Measurements from ENCODE around the gene PAX5. TPM values are rescaled to one million over a fixed set of nuclear protein-coding genes. Genes with fewer than 3 reads are reported as not detected.
"Not testable (repeated sequence)": the region's sequence is repeated elsewhere in the genome, so short reads cannot be mapped to it uniquely, and the experiment has no call there.

Gene PAX5
- polyA plus RNA-seq, 2 of the 4 experiments (the other 2 are of a cell fraction): not detected

GRCh38 chr9:37079370-37080164 is 45.5 kb upstream of the PAX5 start (continued):
- TF ChIP-seq BCL3 (IDR thresholded peaks at IDR 0.05): 0 out of 3 replicates have a peak, but pooled peaks have one; percentile 34
- TF ChIP-seq HOXB5 (CRISPR knock-in tag; IDR thresholded peaks at IDR 0.05): peak; percentile 88
- TF ChIP-seq EHMT2 (IDR thresholded peaks at IDR 0.05; ENCODE audit: low read depth): no peak
- TF ChIP-seq GATA3 (IDR thresholded peaks at IDR 0.05; ENCODE audit: borderline replicate concordance): peak; percentile 77
- no peak for TF ChIP-seq ZNF302 (CRISPR knock-in tag; IDR thresholded peaks at IDR 0.05)
- peak; percentile 90 for TF ChIP-seq ZSCAN20 (CRISPR knock-in tag; IDR thresholded peaks at IDR 0.05)
- TF ChIP-seq USF2 (IDR thresholded peaks at IDR 0.05): peak; percentile 78
- TF ChIP-seq CHD4 (IDR thresholded peaks at IDR 0.05; ENCODE audit: borderline replicate concordance): no peak
- TF ChIP-seq MAX (IDR thresholded peaks at IDR 0.05): peak; percentile 100
- TF ChIP-seq KDM5A (IDR thresholded peaks at IDR 0.05): no peak
- peak; percentile 99 for TF ChIP-seq RNF2 (IDR thresholded peaks at IDR 0.05; ENCODE audit: borderline replicate concordance, low read depth)
- peak; percentile 94 for TF ChIP-seq ATOH8 (CRISPR knock-in tag; IDR thresholded peaks at IDR 0.05; ENCODE audit: low read depth)
- peak; percentile 83 for TF ChIP-seq HDAC2 (IDR thresholded peaks at IDR 0.05)
- no peak for TF ChIP-seq ELK1 (IDR thresholded peaks at IDR 0.05; ENCODE audit: low read depth, low read length)
- peak in 1 of 2 experiments; percentile 67; a peak in 1 of 5 replicates for TF ChIP-seq JUN (IDR thresholded peaks at IDR 0.05)
- peak; percentile 28; the same call in 1 of the 2 replicates for TF ChIP-seq PHF8 (IDR thresholded peaks at IDR 0.05; ENCODE audit: borderline replicate concordance, low read depth)
- no peak for TF ChIP-seq FOSL2 (IDR thresholded peaks at IDR 0.05)
- TF ChIP-seq FOSL2 (CRISPR knock-in tag; IDR thresholded peaks at IDR 0.05): 0 out of 2 replicates have a peak, but pooled peaks have one; percentile 5
- TF ChIP-seq E2F6 (IDR thresholded peaks at IDR 0.05; ENCODE audit: borderline replicate concordance, low read depth): peak; percentile 100
- TF ChIP-seq HOXB13 (CRISPR knock-in tag; IDR thresholded peaks at IDR 0.05; ENCODE audit: low read depth): peak; percentile 98
- TF ChIP-seq SREBF2 (IDR thresholded peaks at IDR 0.05): no peak
- 0 out of 2 replicates have a peak, but pooled peaks have one; percentile 53 for TF ChIP-seq HMGXB4 (CRISPR knock-in tag; IDR thresholded peaks at IDR 0.05; ENCODE audit: borderline replicate concordance)

- DNase-seq (ENCODE audit: low read depth in 1 of 2, low spot score in 1 of 2); POLR2A ChIA-PET; H3K9me3 ChIP-seq; ATAC-seq; H3K4me1 ChIP-seq; CTCF ChIA-PET; H3K4me2 ChIP-seq; H3K4me3 ChIP-seq; H3K27ac ChIP-seq: not testable (repeated sequence)
- 47% methylated on average over 4 of the region's 4 CpGs for WGBS (ENCODE audit: missing lambda C conversion rate)
- peak; percentile 61 for FAIRE-seq
Measured at GRCh38 chr9:37074790-37075189, 40.7 kb upstream of the PAX5 start.

Data from A549 (cell line).